Measurements from ENCODE around the gene TNFRSF4.

TNFRSF4 gene

GRCh38 chr1:1181938-1182410 lies 32.0 kb downstream of the TNFRSF4 start:
- no peak for DNase-seq (ENCODE audit: low read depth, low spot score)
- no peak overlapping the region for H3K9ac ChIP-seq (ENCODE audit: insufficient read length, low read depth)
- peaks cover 5% of the 10 kb centered on the region for H3K4me1 ChIP-seq (ENCODE audit: insufficient read depth, insufficient read length)
- H3K9me3 ChIP-seq (ENCODE audit: insufficient read depth, low read length) = no peaks in the 10 kb centered on the region
- H3K36me3 ChIP-seq (ENCODE audit: insufficient read depth, insufficient read length, low read length) = no peaks in the 10 kb centered on the region
- H3K27me3 ChIP-seq (ENCODE audit: insufficient read depth, insufficient read length) = no peaks in the 10 kb centered on the region
- no peak overlapping the region for H3K4me3 ChIP-seq (ENCODE audit: insufficient read length, low read depth)
- TF ChIP-seq ZNF274 (IDR thresholded peaks at IDR 0.05; ENCODE audit: low read depth, low read length) (no peak), YY1 (IDR thresholded peaks at IDR 0.05; ENCODE audit: insufficient read depth, insufficient read length) (no peak), SUZ12 (IDR thresholded peaks at IDR 0.05; ENCODE audit: extremely low read depth, insufficient read depth, insufficient read length) (no peak)

- no peak for DNase-seq (ENCODE audit: low read depth, low spot score)
- Histone ChIP-seq H3K27me3 (ENCODE audit: insufficient read depth, insufficient read length) (peaks cover 1% of the 10 kb centered on the region), H3K9me3 (ENCODE audit: insufficient read depth, low read length) (no peaks in the 10 kb centered on the region), H3K36me3 (ENCODE audit: insufficient read depth, insufficient read length, low read length) (no peaks in the 10 kb centered on the region), H3K9ac (ENCODE audit: insufficient read length, low read depth) (no peak overlapping the region), H3K4me3 (ENCODE audit: insufficient read length, low read depth) (no peak overlapping the region), H3K4me1 (ENCODE audit: insufficient read depth, insufficient read length) (peaks cover 5% of the 10 kb centered on the region)
- no peak for TF ChIP-seq SUZ12 (IDR thresholded peaks at IDR 0.05; ENCODE audit: extremely low read depth, insufficient read depth, insufficient read length)
Measured at GRCh38 chr1:1181129-1181937, 32.6 kb downstream of the TNFRSF4 start.

- Histone ChIP-seq H3K4me3 (ENCODE audit: insufficient read length, low read depth) (no peak overlapping the region), H3K9me3 (ENCODE audit: insufficient read depth, low read length) (no peaks in the 10 kb centered on the region), H3K4me1 (ENCODE audit: insufficient read depth, insufficient read length) (peaks cover 5% of the 10 kb centered on the region), H3K9ac (ENCODE audit: insufficient read length, low read depth) (no peak overlapping the region), H3K36me3 (ENCODE audit: insufficient read depth, insufficient read length, low read length) (no peaks in the 10 kb centered on the region), H3K27me3 (ENCODE audit: insufficient read depth, insufficient read length) (peaks cover 10% of the 10 kb centered on the region)
- TF ChIP-seq SUZ12 (IDR thresholded peaks at IDR 0.05; ENCODE audit: extremely low read depth, insufficient read depth, insufficient read length) (no peak), YY1 (IDR thresholded peaks at IDR 0.05; ENCODE audit: insufficient read depth, insufficient read length) (no peak), ZNF274 (IDR thresholded peaks at IDR 0.05; ENCODE audit: low read depth, low read length) (no peak)
- no peak for DNase-seq (ENCODE audit: low read depth, low spot score)
Measured at GRCh38 chr1:1179983-1180861, 33.7 kb downstream of the TNFRSF4 start.

- Histone ChIP-seq H3K9me3 (ENCODE audit: insufficient read depth, low read length) (no peaks in the 10 kb centered on the region), H3K9ac (ENCODE audit: insufficient read length, low read depth) (no peak overlapping the region), H3K4me1 (ENCODE audit: insufficient read depth, insufficient read length) (peaks cover 5% of the 10 kb centered on the region), H3K4me3 (ENCODE audit: insufficient read length, low read depth) (no peak overlapping the region), H3K27me3 (ENCODE audit: insufficient read depth, insufficient read length) (peaks cover 10% of the 10 kb centered on the region), H3K36me3 (ENCODE audit: insufficient read depth, insufficient read length, low read length) (no peaks in the 10 kb centered on the region)
- DNase-seq (ENCODE audit: low read depth, low spot score) = no peak
- TF ChIP-seq YY1 (IDR thresholded peaks at IDR 0.05; ENCODE audit: insufficient read depth, insufficient read length) = no peak
- TF ChIP-seq ZNF274 (IDR thresholded peaks at IDR 0.05; ENCODE audit: low read depth, low read length) = no peak
- TF ChIP-seq SUZ12 (IDR thresholded peaks at IDR 0.05; ENCODE audit: extremely low read depth, insufficient read depth, insufficient read length) = no peak
Measured at GRCh38 chr1:1179346-1179982, 34.5 kb downstream of the TNFRSF4 start.

GRCh38 chr1:1178794-1179331 lies 35.1 kb downstream of the TNFRSF4 start:
- H3K9me3 ChIP-seq (ENCODE audit: insufficient read depth, low read length) = no peaks in the 10 kb centered on the region
- DNase-seq (ENCODE audit: low read depth, low spot score) = no peak
- TF ChIP-seq ZNF274 (IDR thresholded peaks at IDR 0.05; ENCODE audit: low read depth, low read length) = no peak
- TF ChIP-seq YY1 (IDR thresholded peaks at IDR 0.05; ENCODE audit: insufficient read depth, insufficient read length) = no peak
- TF ChIP-seq SUZ12 (IDR thresholded peaks at IDR 0.05; ENCODE audit: extremely low read depth, insufficient read depth, insufficient read length) = no peak
- H3K36me3 ChIP-seq (ENCODE audit: insufficient read depth, insufficient read length, low read length) = no peaks in the 10 kb centered on the region
- H3K27me3 ChIP-seq (ENCODE audit: insufficient read depth, insufficient read length) = peaks cover 10% of the 10 kb centered on the region
- H3K9ac ChIP-seq (ENCODE audit: insufficient read length, low read depth) = no peak overlapping the region
- no peak overlapping the region for H3K4me3 ChIP-seq (ENCODE audit: insufficient read length, low read depth)
- H3K4me1 ChIP-seq (ENCODE audit: insufficient read depth, insufficient read length) = peaks cover 5% of the 10 kb centered on the region

GRCh38 chr1:1177452-1178206 lies 36.3 kb downstream of the TNFRSF4 start:
- no peak for TF ChIP-seq YY1 (IDR thresholded peaks at IDR 0.05; ENCODE audit: insufficient read depth, insufficient read length)
- TF ChIP-seq SUZ12 (IDR thresholded peaks at IDR 0.05; ENCODE audit: extremely low read depth, insufficient read depth, insufficient read length) = no peak
- TF ChIP-seq ZNF274 (IDR thresholded peaks at IDR 0.05; ENCODE audit: low read depth, low read length) = no peak

More at GRCh38 chr1:1177452-1178206, 36.3 kb downstream of the TNFRSF4 start:
- Histone ChIP-seq H3K36me3 (ENCODE audit: insufficient read depth, insufficient read length, low read length) (no peaks in the 10 kb centered on the region), H3K9me3 (ENCODE audit: insufficient read depth, low read length) (no peaks in the 10 kb centered on the region), H3K9ac (ENCODE audit: insufficient read length, low read depth) (no peak overlapping the region), H3K4me3 (ENCODE audit: insufficient read length, low read depth) (no peak overlapping the region), H3K27me3 (ENCODE audit: insufficient read depth, insufficient read length) (peaks cover 10% of the 10 kb centered on the region), H3K4me1 (ENCODE audit: insufficient read depth, insufficient read length) (peaks cover 8% of the 10 kb centered on the region)
- DNase-seq (ENCODE audit: low read depth, low spot score) = no peak
